NCI-H510A treated with DMSO at 0.1 percent for 48 hours (cell line): ENCODE results near the gene ZBTB42.

Experiments used
- DNase-seq: peaks from one replicate; lab custom pipeline; 2025; lab: John Stamatoyannopoulos, UW

The ZBTB42 gene

GRCh38 chr14:104769324-104770071 is 31.4 kb upstream of the ZBTB42 start:
- DNase-seq, result no peak

GRCh38 chr14:104770072-104770579 is 30.8 kb upstream of the ZBTB42 start:
- DNase-seq, result no peak

DNA sequence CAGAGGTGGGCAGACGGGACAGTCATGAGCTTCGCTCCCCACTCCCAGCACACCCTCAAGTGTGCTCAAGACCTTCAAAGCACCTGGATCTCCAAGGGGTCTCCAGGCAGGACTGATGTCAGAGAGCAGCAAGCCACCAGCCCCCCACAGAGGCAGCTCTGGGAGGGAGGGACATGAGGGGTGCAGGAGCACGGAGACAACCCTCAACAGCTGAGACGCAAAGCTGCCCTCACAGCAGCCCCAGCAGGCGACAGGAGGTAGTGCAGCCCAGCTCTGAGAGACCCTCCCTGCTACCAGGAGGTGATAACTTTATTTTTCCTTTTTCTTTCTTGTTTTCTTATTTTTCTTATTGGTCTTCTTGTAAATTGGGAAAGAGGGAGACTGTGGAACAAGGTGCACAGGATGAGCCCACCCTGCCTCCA is 30.0 kb upstream of the ZBTB42 start:
- DNase-seq, result no peak

GRCh38 chr14:104771374-104771773 is 29.5 kb upstream of the ZBTB42 start:
- DNase-seq, result no peak

DNA sequence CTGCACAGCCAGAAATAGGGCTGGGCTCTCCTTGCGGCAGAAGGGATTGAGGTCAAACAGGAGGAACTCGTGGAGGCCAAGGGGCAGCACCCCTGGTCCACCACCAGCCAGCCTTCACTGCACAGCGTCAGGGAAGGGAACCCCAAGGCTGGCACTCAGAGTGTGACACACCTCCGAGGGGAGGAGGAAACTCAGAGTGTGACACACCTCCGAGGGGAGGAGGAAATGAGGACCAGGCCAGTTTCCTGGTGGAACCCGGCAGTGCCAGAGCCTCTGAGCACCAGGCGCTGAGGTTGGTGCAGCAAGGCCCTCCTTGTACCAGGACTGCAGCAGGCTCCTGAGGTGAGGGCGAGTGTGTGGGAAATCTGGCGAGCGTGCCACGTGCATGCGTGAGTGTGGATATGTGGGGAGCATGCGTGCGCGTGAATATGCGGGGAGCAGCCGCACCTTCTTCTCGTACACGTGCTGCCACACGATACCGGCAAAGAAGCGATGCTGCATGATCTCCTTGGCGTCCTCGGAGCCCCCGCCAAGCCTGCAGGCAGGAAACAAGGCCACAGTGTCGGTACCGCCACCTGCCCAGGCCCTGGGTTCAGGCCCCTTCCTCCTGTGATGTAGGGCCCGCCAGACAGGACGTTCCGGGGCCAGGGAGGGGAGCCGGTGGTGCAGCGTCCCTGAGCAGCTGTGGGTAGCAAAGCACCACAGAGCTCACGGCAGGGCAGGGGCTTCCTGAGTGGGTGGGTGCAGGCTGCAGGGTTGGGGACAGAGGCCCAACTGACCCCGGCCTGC is 28.8 kb upstream of the ZBTB42 start:
- no peak for DNase-seq

GRCh38 chr14:104772707-104773504 is 28.0 kb upstream of the ZBTB42 start:
- no peak for DNase-seq

DNA sequence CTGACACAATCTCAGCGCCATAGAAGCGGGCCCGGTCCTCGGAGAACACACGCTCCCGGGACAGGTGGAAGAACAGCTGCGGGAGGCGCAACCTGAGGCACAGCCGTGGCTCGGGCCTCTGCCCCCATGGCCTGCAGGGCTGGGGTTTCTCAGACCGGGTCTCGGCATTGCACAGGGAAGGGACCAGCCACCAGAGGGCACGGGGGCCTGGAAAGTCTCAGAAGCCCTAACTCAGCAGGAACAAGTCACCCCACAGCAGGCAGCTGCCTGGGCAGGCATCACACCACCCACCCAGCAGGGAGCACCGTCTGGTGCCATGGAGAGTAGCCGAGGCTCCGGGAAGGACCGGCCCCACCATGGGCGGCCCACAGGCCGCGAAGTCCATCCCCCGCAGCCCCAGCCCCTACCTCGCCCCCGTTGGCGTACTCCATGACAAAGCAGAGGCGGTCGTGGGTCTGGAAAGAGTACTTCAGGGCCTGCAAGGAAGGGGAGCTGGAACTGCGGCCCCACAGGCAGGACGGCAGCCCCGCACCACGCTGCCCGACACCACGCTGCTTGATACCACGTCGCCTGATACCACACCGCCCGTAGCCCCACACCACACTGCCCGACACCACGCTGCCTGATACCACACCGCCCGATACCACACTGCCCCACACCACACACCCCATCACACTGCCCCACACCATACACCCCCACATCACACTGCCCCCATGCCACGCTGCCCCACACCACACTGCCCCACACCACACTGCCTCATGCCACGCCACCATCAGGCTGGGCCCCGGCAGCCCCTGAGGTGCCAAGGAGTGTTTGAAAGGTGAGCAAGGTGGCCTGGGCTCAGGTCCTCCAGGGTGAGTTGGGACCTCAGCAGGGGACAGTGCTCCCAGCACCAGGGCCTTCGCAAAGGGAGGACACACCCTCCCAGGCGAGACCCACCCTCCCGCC is 27.1 kb upstream of the ZBTB42 start:
- DNase-seq, result no peak

DNA sequence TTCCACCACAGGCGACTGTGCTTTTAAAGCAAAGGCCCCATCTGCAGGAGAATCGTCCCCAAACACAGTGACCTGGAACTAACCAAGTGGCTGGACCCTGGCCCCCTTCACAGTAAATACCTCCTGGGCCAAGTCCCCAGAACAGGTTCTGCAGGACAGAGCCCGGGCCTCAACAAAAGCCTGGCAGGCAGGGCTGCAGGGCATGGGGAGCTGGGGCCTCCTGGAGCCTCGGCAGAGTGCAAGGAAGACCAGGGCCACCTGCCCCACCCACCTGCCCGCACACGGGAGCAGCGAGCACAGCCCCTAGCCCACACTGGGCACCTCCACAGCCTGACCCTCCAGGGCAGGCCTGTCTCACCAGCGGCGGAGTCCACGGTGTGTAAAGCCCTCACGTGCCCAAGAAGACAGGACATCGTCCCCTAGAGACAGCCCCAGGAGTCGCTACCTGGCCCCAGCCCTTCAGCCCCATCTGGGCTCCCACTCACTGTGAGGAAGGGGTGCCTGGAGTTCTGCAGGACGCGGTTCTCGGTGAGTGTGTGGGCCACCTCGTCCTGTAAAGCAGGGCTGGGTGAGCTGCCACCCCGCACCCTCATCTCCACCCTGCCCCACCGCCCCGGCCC is 26.3 kb upstream of the ZBTB42 start:
- DNase-seq, result no peak

GRCh38 chr14:104775073-104775489 is 25.8 kb upstream of the ZBTB42 start:
- DNase-seq, result no peak

- no peak for DNase-seq
Measured at GRCh38 chr14:104776481-104776880, 24.4 kb upstream of the ZBTB42 start.

DNA sequence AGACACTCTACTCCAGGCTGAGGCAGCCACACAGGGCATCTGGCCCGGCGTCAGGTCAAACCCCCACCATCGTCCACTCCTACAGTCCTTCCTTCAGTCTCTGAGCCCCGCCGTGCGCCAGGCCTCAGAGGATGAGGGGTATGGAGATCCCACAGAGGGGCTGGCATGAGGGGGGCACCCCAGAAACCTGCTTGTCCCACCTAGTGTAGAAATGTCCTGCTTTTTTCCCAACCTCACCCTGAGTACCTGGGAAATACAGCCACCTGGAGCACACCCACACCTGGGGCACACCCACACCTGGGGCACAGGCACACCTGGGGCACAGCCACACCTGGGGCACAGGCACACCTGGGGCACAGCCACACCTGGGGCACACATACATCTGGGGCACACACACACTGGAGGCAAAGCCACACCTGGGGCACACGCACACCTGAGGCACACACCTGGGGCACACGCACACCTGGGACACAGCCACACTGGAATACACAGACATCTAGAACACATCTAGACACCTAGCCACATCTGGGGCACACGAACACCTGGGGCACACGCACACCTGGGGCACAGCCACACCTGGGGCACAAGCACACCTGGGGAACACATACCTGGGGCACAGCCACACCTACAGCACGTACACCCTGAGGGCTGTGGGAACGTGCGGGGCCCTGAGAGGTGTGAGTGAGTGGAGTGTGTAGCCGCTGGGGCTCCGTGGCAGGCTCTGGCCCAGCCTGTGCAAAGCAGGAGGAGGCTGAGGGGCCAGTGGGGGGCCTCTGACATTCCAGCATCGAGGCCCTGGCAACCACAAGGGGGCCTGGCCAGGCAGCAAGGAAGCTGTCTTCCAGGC is 23.7 kb upstream of the ZBTB42 start:
- DNase-seq, result no peak

DNA sequence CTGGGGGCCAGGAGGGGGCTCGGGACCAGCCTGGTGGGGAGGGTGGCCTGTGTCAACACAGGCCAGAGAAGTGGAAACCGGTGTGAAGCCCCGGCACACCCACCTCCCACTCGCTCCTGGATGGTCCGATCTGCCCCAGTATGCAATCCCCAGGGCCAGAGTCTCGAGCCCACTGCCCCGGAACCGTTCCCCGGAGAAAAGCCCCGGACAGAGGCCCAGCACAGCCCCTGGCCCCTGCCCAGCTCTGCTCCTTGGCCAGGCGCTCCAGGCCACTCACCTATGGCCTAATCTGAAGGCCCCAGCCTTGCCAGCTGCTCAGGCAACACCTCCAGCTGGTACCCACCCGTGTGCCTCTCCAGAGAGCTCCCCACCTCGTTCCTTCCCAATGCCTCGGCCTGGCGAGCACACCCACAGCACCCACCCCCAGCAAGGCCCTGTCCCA is 23.1 kb upstream of the ZBTB42 start:
- no peak for DNase-seq

GRCh38 chr14:104778694-104779331 is 22.1 kb upstream of the ZBTB42 start:
- DNase-seq, result no peak

- DNase-seq, result no peak
Measured at GRCh38 chr14:104779776-104780512, 21.0 kb upstream of the ZBTB42 start.

- DNase-seq, result no peak
Measured at GRCh38 chr14:104780513-104781030, 20.3 kb upstream of the ZBTB42 start.

DNA sequence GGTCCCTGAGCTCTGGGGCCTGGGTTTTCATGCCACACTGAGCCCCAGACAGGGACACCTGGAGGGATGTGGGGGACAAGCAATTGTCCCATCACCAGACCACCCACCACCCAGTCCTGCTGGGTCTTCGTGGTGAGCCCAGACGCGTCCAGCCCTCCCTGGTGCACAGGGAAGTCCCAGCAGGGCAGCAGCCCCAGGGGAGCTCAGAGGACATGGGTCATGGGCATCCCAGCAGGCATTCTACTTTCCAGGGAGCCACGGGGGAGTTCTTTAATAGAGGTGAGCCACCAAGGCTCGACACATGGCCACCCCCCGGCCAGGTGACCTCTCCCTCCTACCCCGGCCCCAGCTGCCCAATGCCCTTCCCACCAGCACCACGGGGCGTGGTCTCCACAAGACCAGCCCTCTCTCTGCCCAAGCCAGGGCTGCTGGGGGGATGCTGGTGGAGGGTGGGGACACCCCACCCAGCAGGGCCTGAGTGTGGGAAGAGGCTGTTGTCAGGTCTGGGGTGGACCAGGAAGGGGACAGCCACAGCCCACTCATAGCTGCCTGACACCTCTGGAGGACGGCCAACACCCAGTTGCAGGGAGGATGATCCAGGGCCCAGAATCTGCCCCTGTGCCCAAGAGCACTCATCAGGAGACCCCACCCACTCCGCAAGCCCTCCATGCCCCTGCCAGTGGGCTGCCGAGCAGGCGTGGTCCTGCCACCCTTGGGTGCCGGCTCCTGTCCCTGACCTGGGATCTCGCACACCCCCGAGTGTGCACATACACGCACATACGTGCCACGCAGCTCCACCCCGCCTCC is 19.4 kb upstream of the ZBTB42 start:
- DNase-seq, result no peak

GRCh38 chr14:104782086-104782807 is 18.7 kb upstream of the ZBTB42 start:
- DNase-seq, result no peak
